Mucosa of stomach (tissue), 1 donor: ENCODE measurements around the gene ASB10.

Source experiments
- H3K27me3 ChIP-seq: one replicate; pipeline ENCODE4 v1.7.0; 2013; ENCODE audit warnings: mild to moderate bottlenecking, low read length; ENCODE audit not compliant: control insufficient read depth, insufficient read depth
- H3K36me3 ChIP-seq: one replicate; pipeline ENCODE4 v1.7.0; 2013; ENCODE audit warnings: low read length; ENCODE audit not compliant: control insufficient read depth, insufficient read depth
- H3K4me1 ChIP-seq: one replicate; pipeline ENCODE4 v1.7.0; 2013; ENCODE audit warnings: mild to moderate bottlenecking, low read length; ENCODE audit not compliant: control insufficient read depth, insufficient read depth
- H3K4me3 ChIP-seq: one replicate; pipeline ENCODE4 v1.7.0; 2013; ENCODE audit warnings: low read length
- H3K9ac ChIP-seq: one replicate; pipeline ENCODE4 v1.7.0; 2013; ENCODE audit warnings: mild to moderate bottlenecking, low read length, moderate library complexity
- H3K9me3 ChIP-seq: one replicate; pipeline ENCODE4 v1.7.0; 2013; ENCODE audit warnings: mild to moderate bottlenecking, low read length, moderate library complexity; ENCODE audit not compliant: control insufficient read depth
- donor health status: Pancreatic carcinoma.

ASB10 gene

GRCh38 chr7:151226560-151226874 is 39.5 kb upstream of the ASB10 start:
- no peaks in the 10 kb centered on the region for H3K36me3 ChIP-seq

GRCh38 chr7:151225948-151226510 is 39.0 kb upstream of the ASB10 start:
- no peaks in the 10 kb centered on the region for H3K9me3 ChIP-seq

More at GRCh38 chr7:151226560-151226874, 39.5 kb upstream of the ASB10 start:
- H3K4me1 ChIP-seq: peaks cover 16% of the 10 kb centered on the region
- H3K27me3 ChIP-seq: no peaks in the 10 kb centered on the region
- peak overlapping the region; percentile 71 for H3K9ac ChIP-seq
- no peaks in the 10 kb centered on the region for H3K9me3 ChIP-seq
- peak overlapping the region; percentile 32 for H3K4me3 ChIP-seq

GRCh38 chr7:151223728-151224127 is 36.7 kb upstream of the ASB10 start:
- no peaks in the 10 kb centered on the region for H3K36me3 ChIP-seq
- H3K9ac ChIP-seq: no peak overlapping the region

More at GRCh38 chr7:151225948-151226510, 39.0 kb upstream of the ASB10 start:
- peak overlapping the region; percentile 32 for H3K4me3 ChIP-seq
- H3K4me1 ChIP-seq: peaks cover 16% of the 10 kb centered on the region
- H3K27me3 ChIP-seq: no peaks in the 10 kb centered on the region
- H3K9ac ChIP-seq: peak overlapping the region; percentile 71
- H3K36me3 ChIP-seq: no peaks in the 10 kb centered on the region

GRCh38 chr7:151218170-151218569 is 31.1 kb upstream of the ASB10 start:
- Histone ChIP-seq H3K4me1 (no peaks in the 10 kb centered on the region), H3K36me3 (no peaks in the 10 kb centered on the region), H3K27me3 (no peaks in the 10 kb centered on the region), H3K9ac (no peak overlapping the region), H3K4me3 (no peak overlapping the region), H3K9me3 (no peaks in the 10 kb centered on the region)

More at GRCh38 chr7:151223728-151224127, 36.7 kb upstream of the ASB10 start:
- H3K9me3 ChIP-seq: no peaks in the 10 kb centered on the region
- H3K4me3 ChIP-seq: no peak overlapping the region
- peaks cover 16% of the 10 kb centered on the region for H3K4me1 ChIP-seq
- H3K27me3 ChIP-seq: no peaks in the 10 kb centered on the region

GRCh38 chr7:151215396-151215795 is 28.3 kb upstream of the ASB10 start:
- Histone ChIP-seq H3K4me1 (no peaks in the 10 kb centered on the region), H3K27me3 (no peaks in the 10 kb centered on the region), H3K36me3 (no peaks in the 10 kb centered on the region), H3K9ac (no peak overlapping the region), H3K9me3 (no peaks in the 10 kb centered on the region), H3K4me3 (no peak overlapping the region)

GRCh38 chr7:151213826-151214225 is 26.8 kb upstream of the ASB10 start:
- no peaks in the 10 kb centered on the region for H3K9me3 ChIP-seq
- no peaks in the 10 kb centered on the region for H3K27me3 ChIP-seq
- H3K36me3 ChIP-seq: no peaks in the 10 kb centered on the region
- H3K4me1 ChIP-seq: no peaks in the 10 kb centered on the region
- H3K4me3 ChIP-seq: no peak overlapping the region
- H3K9ac ChIP-seq: no peak overlapping the region

GRCh38 chr7:151212626-151213025 is 25.6 kb upstream of the ASB10 start:
- H3K36me3 ChIP-seq: no peaks in the 10 kb centered on the region
- H3K9me3 ChIP-seq: no peaks in the 10 kb centered on the region
- H3K9ac ChIP-seq: no peak overlapping the region
- no peaks in the 10 kb centered on the region for H3K4me1 ChIP-seq
- no peak overlapping the region for H3K4me3 ChIP-seq
- H3K27me3 ChIP-seq: no peaks in the 10 kb centered on the region

- Histone ChIP-seq H3K36me3 (no peaks in the 10 kb centered on the region), H3K9ac (no peak overlapping the region), H3K27me3 (no peaks in the 10 kb centered on the region), H3K9me3 (no peaks in the 10 kb centered on the region), H3K4me1 (no peaks in the 10 kb centered on the region), H3K4me3 (no peak overlapping the region)
Measured at GRCh38 chr7:151211155-151211772, 24.2 kb upstream of the ASB10 start.

- H3K9ac ChIP-seq: no peak within 1 kb of the TSS
- no peak within 1 kb of the TSS for H3K4me3 ChIP-seq
Measured at GRCh38 chr7:151210087-151210854, 23.2 kb upstream of the ASB10 start, which contains the start of gene H2BK1. Gene H2BK1 (minus strand): TSS chr7:151210488. CDS start chr7:151210318, 170 bp downstream.

GRCh38 chr7:151209588-151209987 is 22.5 kb upstream of the ASB10 start:
- no peak overlapping the region for H3K9ac ChIP-seq
- H3K36me3 ChIP-seq: no peaks in the 10 kb centered on the region
- H3K27me3 ChIP-seq: peaks cover 9% of the 10 kb centered on the region
- no peaks in the 10 kb centered on the region for H3K9me3 ChIP-seq
- no peak overlapping the region for H3K4me3 ChIP-seq
- H3K4me1 ChIP-seq: no peaks in the 10 kb centered on the region

More at GRCh38 chr7:151210087-151210854, 23.2 kb upstream of the ASB10 start, which contains the start of gene H2BK1:
- no peaks in the 10 kb centered on the region for H3K36me3 ChIP-seq
- H3K27me3 ChIP-seq: peaks cover 2% of the 10 kb centered on the region
- H3K4me1 ChIP-seq: no peaks in the 10 kb centered on the region
- H3K9me3 ChIP-seq: no peaks in the 10 kb centered on the region

GRCh38 chr7:151208253-151208862 is 21.3 kb upstream of the ASB10 start:
- no peaks in the 10 kb centered on the region for H3K4me1 ChIP-seq
- H3K27me3 ChIP-seq: peaks cover 12% of the 10 kb centered on the region
- no peaks in the 10 kb centered on the region for H3K9me3 ChIP-seq
- no peak overlapping the region for H3K9ac ChIP-seq
- no peak overlapping the region for H3K4me3 ChIP-seq
- H3K36me3 ChIP-seq: no peaks in the 10 kb centered on the region

GRCh38 chr7:151207804-151208203 is 20.8 kb upstream of the ASB10 start:
- Histone ChIP-seq H3K27me3 (peaks cover 12% of the 10 kb centered on the region), H3K4me1 (no peaks in the 10 kb centered on the region), H3K9me3 (no peaks in the 10 kb centered on the region), H3K4me3 (no peak overlapping the region), H3K36me3 (no peaks in the 10 kb centered on the region), H3K9ac (no peak overlapping the region)
